K562 (cell line): ENCODE measurements around the gene RNF11.
A peak's percentile ranks its signal among the peaks of the same experiment; 100 is the strongest.

ENCODE experiments used
- BRF2 ChIP-seq: IDR thresholded peaks from 3 replicates; pipeline ENCODE4 v1.6.1; 2011; ENCODE audit warnings: borderline replicate concordance, mild to moderate bottlenecking; ENCODE audit not compliant: insufficient read length, insufficient read depth
- CTCF ChIP-seq, 3 experiments: IDR thresholded peaks in 2 of 3; conservative IDR thresholded peaks in 1 of 3; 2 replicates each; pipeline ENCODE4 v1.5.1; 2011 to 2012; ENCODE audit warnings: low read length in 3 of 3, mild to moderate bottlenecking in 3 of 3, control low read depth in 2 of 3, improper control_type of control experiment in 1 of 3, inconsistent platforms in 1 of 3, low read depth in 1 of 3, mixed read lengths in 1 of 3, moderate library complexity in 1 of 3; ENCODE audit not compliant: insufficient read depth in 2 of 3
- FOXM1 ChIP-seq, 2 experiments: fragments of 450-650 bp in 1 of 2; sonication (generic) in 1 of 2; formaldehyde crosslinking in 1 of 2; IDR thresholded peaks; 2 replicates each; pipeline versions ENCODE4 v1.6.1 to v1.9.0; 2017 to 2022; ENCODE audit warnings: low read depth in 2 of 2, mild to moderate bottlenecking in 2 of 2, missing genetic modification reagents in 1 of 2, moderate library complexity in 1 of 2
- GABPB1 ChIP-seq: sonication (generic); formaldehyde crosslinking; IDR thresholded peaks from 2 replicates; pipeline ENCODE4 v1.8.0; 2022; ENCODE audit warnings: mild to moderate bottlenecking, missing genetic modification reagents
- JUND ChIP-seq, 2 experiments: IDR thresholded peaks; 2 replicates in 1 of 2; 3 replicates in 1 of 2; pipeline ENCODE4 v1.6.1; 2011; ENCODE audit warnings: borderline replicate concordance in 2 of 2, low read depth in 2 of 2, low read length in 2 of 2, improper control_type of control experiment in 1 of 2, missing biosample characterization in 1 of 2, missing genetic modification characterization in 1 of 2, missing genetic modification reagents in 1 of 2
- NCOA2 ChIP-seq, 2 experiments: fragments of 450-650 bp; IDR thresholded peaks; 2 replicates each; pipeline ENCODE4 v1.6.1; 2018; ENCODE audit warnings: mild to moderate bottlenecking in 2 of 2, moderate library complexity in 1 of 2; ENCODE audit not compliant: partially characterized antibody in 2 of 2
- POLR2A ChIP-seq: fragments of 450-650 bp; conservative IDR thresholded peaks from 2 replicates; pipeline ENCODE4 v1.6.1; 2016
- RFX5 ChIP-seq: IDR thresholded peaks from 2 replicates; pipeline ENCODE4 v1.6.1; 2011; ENCODE audit warnings: low read depth, mild to moderate bottlenecking, improper control_type of control experiment, low read length
- TBP ChIP-seq: optimal IDR thresholded peaks from 2 replicates; pipeline ENCODE3; 2011; ENCODE audit warnings: low read depth, low read length, improper control_type of control experiment
- ZNF24 ChIP-seq: fragments of 450-650 bp; IDR thresholded peaks from 2 replicates; pipeline ENCODE4 v1.6.1; 2016
- ZNF766 ChIP-seq: fragments of 200-800 bp; sonication (Bioruptor generic); conservative IDR thresholded peaks from 2 replicates; pipeline ENCODE4 v1.6.1; 2016; ENCODE audit warnings: missing genetic modification characterization, missing compliant biosample characterization

- TF ChIP-seq ZNF766 = no peak
- no peak for TF ChIP-seq BRF2
- TF ChIP-seq POLR2A = no peak
- no peak for TF ChIP-seq FOXM1 (IDR thresholded peaks at IDR 0.05; ENCODE audit: low read depth)
- TF ChIP-seq FOXM1 (CRISPR knock-in tag; IDR thresholded peaks at IDR 0.05; ENCODE audit: low read depth) = no peak
- peak; percentile 29; the same call in 1 of the 2 replicates for TF ChIP-seq JUND (IDR thresholded peaks at IDR 0.05; ENCODE audit: borderline replicate concordance, low read depth, low read length)
- TF ChIP-seq JUND (tag; IDR thresholded peaks at IDR 0.05; ENCODE audit: borderline replicate concordance, low read depth, low read length) = 0 out of 3 replicates have a peak, but pooled peaks have one; percentile 43
- no peak for TF ChIP-seq TBP
- no peak for TF ChIP-seq ZNF24
- TF ChIP-seq CTCF (IDR thresholded peaks at IDR 0.05 in 2 of 3, conservative IDR thresholded peaks at IDR 0.05 in 1 of 3; ENCODE audit: insufficient read depth in 2 of 3, low read depth in 1 of 3, low read length in 3 of 3) = no peak
- TF ChIP-seq NCOA2 (IDR thresholded peaks at IDR 0.05; ENCODE audit: partially characterized antibody in 2 of 2) = no peak
- TF ChIP-seq GABPB1 (CRISPR knock-in tag) = no peak
- no peak for TF ChIP-seq RFX5
Observed at GRCh38 chr1:51230501-51231078, 5.5 kb upstream of the RNF11 start.
